ENCODE measurements around the gene RBFA.

DNA sequence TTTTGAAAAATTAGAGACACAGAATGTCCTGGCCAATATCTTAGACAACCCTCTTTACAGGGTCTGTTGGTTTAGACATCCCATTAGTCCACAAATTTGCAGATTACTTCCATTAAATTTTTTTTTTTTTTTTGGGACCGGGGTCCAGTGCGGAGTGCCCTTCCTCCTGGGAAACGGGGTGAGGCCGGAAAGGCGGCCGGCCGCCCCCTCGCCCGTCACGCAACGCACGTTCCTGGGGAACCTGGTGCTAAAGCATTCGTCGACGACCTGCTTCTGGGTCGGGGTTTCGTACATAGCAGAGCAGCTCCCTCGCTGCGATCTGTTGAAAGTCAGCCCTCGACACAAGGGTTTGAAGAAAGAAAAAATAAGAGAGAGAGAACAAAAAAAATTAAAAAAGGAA, 21.5 kb upstream of the RBFA start:
- TF ChIP-seq POLR2AphosphoS5 (IDR thresholded peaks at IDR 0.05): no peak
- TF ChIP-seq, protein P1, sequence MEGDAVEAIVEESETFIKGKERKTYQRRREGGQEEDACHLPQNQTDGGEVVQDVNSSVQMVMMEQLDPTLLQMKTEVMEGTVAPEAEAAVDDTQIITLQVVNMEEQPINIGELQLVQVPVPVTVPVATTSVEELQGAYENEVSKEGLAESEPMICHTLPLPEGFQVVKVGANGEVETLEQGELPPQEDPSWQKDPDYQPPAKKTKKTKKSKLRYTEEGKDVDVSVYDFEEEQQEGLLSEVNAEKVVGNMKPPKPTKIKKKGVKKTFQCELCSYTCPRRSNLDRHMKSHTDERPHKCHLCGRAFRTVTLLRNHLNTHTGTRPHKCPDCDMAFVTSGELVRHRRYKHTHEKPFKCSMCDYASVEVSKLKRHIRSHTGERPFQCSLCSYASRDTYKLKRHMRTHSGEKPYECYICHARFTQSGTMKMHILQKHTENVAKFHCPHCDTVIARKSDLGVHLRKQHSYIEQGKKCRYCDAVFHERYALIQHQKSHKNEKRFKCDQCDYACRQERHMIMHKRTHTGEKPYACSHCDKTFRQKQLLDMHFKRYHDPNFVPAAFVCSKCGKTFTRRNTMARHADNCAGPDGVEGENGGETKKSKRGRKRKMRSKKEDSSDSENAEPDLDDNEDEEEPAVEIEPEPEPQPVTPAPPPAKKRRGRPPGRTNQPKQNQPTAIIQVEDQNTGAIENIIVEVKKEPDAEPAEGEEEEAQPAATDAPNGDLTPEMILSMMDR (IDR thresholded peaks at IDR 0.05): no peak
- TF ChIP-seq POLR2A (IDR thresholded peaks at IDR 0.05): no peak

All from prostate gland (tissue), 2 donors.